H1 (cell line): Measurements from ENCODE around the gene TEAD1. TPM values are rescaled to one million over a fixed set of nuclear protein-coding genes. Genes with fewer than 3 reads are reported as not detected.

Experiments used
- ATF3 ChIP-seq: IDR thresholded peaks from 2 replicates; pipeline ENCODE4 v1.6.1; 2011; ENCODE audit warnings: low read depth, mild to moderate bottlenecking, low read length; ENCODE audit not compliant: insufficient read depth
- BCL11A ChIP-seq, 2 experiments: IDR thresholded peaks; one replicate each; pipeline ENCODE4 v1.6.1; 2011; ENCODE audit warnings: low read depth in 2 of 2, low read length in 2 of 2, mild to moderate bottlenecking in 2 of 2
- GTF2F1 ChIP-seq: IDR thresholded peaks from 2 replicates; pipeline ENCODE4 v1.6.1; 2012; ENCODE audit warnings: low read depth, low read length, improper control_type of control experiment, borderline replicate concordance
- JUND ChIP-seq: IDR thresholded peaks from 2 replicates; pipeline ENCODE4 v1.6.1; 2011; ENCODE audit warnings: mild to moderate bottlenecking, improper control_type of control experiment, low read length
- NRF1 ChIP-seq: IDR thresholded peaks from 2 replicates; pipeline ENCODE4 v1.6.1; 2011; ENCODE audit warnings: mild to moderate bottlenecking, low read depth, low read length, improper control_type of control experiment
- POLR2AphosphoS5 ChIP-seq: IDR thresholded peaks from 2 replicates; pipeline ENCODE4 v1.6.1; 2011; ENCODE audit warnings: low read depth, low read length
- SIN3A ChIP-seq, 2 experiments: IDR thresholded peaks in 1 of 2; conservative IDR thresholded peaks in 1 of 2; 2 replicates each; pipeline ENCODE4 v1.6.1; 2011 to 2012; ENCODE audit warnings: low read length in 2 of 2, improper control_type of control experiment in 1 of 2, low read depth in 1 of 2, mild to moderate bottlenecking in 1 of 2
- SIRT6 ChIP-seq: IDR thresholded peaks from one replicate; pipeline ENCODE4 v1.7.1; 2012; ENCODE audit warnings: low read length, inconsistent platforms
- SP1 ChIP-seq: IDR thresholded peaks from 2 replicates; pipeline ENCODE4 v1.6.1; 2011; ENCODE audit warnings: low read depth, low read length
- SP2 ChIP-seq: IDR thresholded peaks from 2 replicates; pipeline ENCODE4 v1.6.1; 2012; ENCODE audit warnings: mild to moderate bottlenecking, low read length, inconsistent platforms
- TAF7 ChIP-seq: optimal IDR thresholded peaks from 2 replicates; pipeline ENCODE3; 2011; ENCODE audit warnings: low read depth, mild to moderate bottlenecking, inconsistent platforms, low read length, moderate library complexity, borderline replicate concordance
- TCF12 ChIP-seq: IDR thresholded peaks from 2 replicates; pipeline ENCODE4 v1.6.1; 2011; ENCODE audit warnings: low read depth, mild to moderate bottlenecking, low read length
- polyA plus RNA-seq, 7 experiments: library from polyadenylated mRNA; depleted of rRNA in 3 of 7; stranded (reverse) in 5 of 7; unstranded in 2 of 7; fragments of >200 nt in 5 of 7; fragments of 200-250 nt in 2 of 7; gene quantifications; 1 replicate in 5 of 7; 2 replicates in 1 of 7; 4 replicates in 1 of 7; pipeline versions ENCODE4 v1.2.1 to v1.2.3, GENCODE V29; 2011 to 2013; ENCODE audit warnings: missing spikeins in 2 of 7, mixed read lengths in 2 of 7
- total RNA-seq: library from RNA; stranded (reverse); fragmentation: NEBNext Ultra II Directional; extraction: Animal tissue kit (Norgen Biotek cat#: 25700); gene quantifications from 2 replicates; pipeline ENCODE4 v1.2.1, GENCODE V29; 2021

The TEAD1 gene
- total and polyA plus RNA-seq, 2 of the 8 experiments (the other 6 are each of a cell fraction or from before 2014, with no cell fraction given) = 15.6 to 67.4 TPM

- TF ChIP-seq SIN3A (conservative IDR thresholded peaks at IDR 0.05 in 1 of 2, IDR thresholded peaks at IDR 0.05 in 1 of 2; ENCODE audit: low read depth in 1 of 2, low read length in 2 of 2) = no peak
- no peak for TF ChIP-seq ATF3
- no peak for TF ChIP-seq SIRT6
- TF ChIP-seq JUND = no peak
- no peak for TF ChIP-seq SP2
- TF ChIP-seq NRF1 = no peak
- no peak for TF ChIP-seq POLR2AphosphoS5
- no peak for TF ChIP-seq TCF12
- TF ChIP-seq BCL11A (IDR thresholded peaks at IDR 0.05; ENCODE audit: low read depth in 2 of 2, low read length in 2 of 2) = no peak
- TF ChIP-seq TAF7 = no peak
- TF ChIP-seq SP1 = no peak
- no peak for TF ChIP-seq GTF2F1
These were observed 119.3 kb downstream of the TEAD1 start (continued) for GRCh38 chr11:12793506-12793905.
